GM19372 (cell line): Measurements from ENCODE around the gene GALNTL6.

ENCODE experiments used
- ATAC-seq: cut with Tn5 transposase; IDR thresholded peaks from one replicate; pipeline ENCODE4 v1.9.1; 2021; ENCODE audit warnings: mild to moderate bottlenecking, low read depth, moderate library complexity; ENCODE audit not compliant: unreplicated experiment

GALNTL6 gene

GRCh38 chr4:172514011-172514410, 700.8 kb downstream of the GALNTL6 start:
- no peak for ATAC-seq

GRCh38 chr4:172514801-172515200, 701.6 kb downstream of the GALNTL6 start:
- ATAC-seq: no peak

- ATAC-seq: no peak
Measured at GRCh38 chr4:172515266-172515879, 702.2 kb downstream of the GALNTL6 start.

DNA sequence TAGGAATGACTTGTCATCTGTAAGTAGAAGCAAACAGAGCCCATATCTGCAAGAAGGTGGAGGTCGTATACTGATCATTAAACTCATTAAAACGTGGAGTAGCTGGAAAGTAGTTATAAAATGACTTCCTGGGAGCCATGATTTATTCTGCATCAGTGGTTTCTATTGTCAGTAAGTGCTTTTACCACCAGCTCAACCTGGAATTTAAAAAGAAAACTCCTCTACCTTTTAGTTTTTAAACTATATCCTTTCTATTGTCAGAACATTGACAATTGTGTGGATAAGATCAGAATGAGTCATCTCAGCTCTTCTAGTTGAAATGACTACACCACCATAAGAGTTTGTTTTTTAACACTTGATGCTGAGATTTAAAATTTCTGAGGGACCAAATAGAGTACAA, 704.2 kb downstream of the GALNTL6 start:
- ATAC-seq: no peak

DNA sequence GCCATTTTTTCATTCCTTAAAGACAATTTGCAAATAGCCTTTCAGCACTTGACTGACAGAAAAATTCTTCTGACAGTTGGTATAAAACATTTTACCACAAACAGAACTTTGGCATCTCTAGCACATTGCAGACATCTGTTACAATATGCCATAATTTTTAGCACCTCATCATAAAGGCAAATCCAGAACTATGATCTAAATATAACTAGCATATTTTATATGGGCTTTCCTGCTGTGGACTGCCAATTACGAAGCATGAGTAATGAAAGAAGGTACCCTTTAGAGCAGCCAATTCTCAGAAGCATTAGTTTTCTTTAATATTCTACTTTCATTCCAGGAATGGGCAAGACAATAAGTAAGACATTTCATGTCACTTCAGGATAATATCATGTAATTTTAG, 708.0 kb downstream of the GALNTL6 start:
- ATAC-seq: no peak

GRCh38 chr4:172521680-172522079, 708.5 kb downstream of the GALNTL6 start:
- no peak for ATAC-seq

DNA sequence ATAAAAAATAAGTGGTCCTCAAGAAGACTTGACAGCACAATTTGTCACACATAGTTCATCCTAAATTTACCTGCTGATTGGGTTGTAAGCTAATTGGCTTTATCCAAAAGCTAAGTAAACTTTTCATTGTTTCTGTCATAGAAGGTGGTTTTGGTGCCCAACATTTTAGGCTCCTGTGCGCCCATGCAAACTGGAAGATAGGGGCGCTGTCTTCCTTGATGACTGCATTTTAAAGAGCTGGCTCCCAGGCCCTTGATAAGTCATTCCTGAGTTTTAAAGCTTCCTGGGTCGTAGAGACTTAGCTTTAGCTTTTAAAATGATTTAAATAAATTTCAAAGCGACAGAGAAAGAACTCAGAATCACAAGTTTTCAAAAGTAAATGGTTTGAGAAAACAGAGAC, 730.0 kb downstream of the GALNTL6 start:
- ATAC-seq: no peak

DNA sequence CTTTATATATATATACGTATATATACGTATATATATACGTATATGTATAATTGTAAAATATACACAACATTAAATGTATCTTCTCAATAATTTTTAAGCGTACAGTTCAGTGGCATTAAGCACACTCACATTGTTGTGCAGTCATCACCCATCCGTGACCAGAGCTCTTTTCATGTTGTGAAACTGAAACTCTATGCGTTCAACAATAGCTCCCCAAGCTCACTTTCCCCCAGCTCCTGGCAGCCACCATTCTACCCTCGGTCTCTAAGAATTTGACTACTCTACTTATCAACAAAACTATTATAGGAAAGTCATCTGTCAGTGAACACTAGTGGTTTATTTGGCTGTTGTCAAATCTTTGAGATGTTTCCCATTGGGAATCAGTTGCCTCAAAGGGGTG, 733.6 kb downstream of the GALNTL6 start:
- peak; percentile 68 for ATAC-seq

- ATAC-seq: no peak
Measured at GRCh38 chr4:172547724-172548123, 734.5 kb downstream of the GALNTL6 start.

- no peak for ATAC-seq
Measured at GRCh38 chr4:172553216-172553615, 740.0 kb downstream of the GALNTL6 start.

DNA sequence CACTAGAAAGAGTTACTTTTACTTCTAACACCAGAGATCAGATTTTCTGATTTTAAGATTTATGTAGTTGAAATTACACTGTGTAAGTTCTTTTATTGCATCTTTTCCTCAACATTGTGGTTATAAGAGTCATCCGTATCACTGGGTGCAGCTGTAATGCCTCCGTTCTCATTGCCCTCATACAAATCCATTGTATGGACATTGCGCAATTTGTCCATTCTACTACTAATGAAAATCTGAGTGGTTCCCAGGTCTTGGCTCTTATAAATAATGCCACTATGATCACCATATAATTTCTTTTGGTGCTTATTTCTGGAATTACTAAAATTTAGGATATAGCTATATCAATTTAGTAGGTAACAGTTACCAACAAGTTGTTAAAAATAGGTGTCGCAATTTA, 741.4 kb downstream of the GALNTL6 start:
- ATAC-seq: no peak

DNA sequence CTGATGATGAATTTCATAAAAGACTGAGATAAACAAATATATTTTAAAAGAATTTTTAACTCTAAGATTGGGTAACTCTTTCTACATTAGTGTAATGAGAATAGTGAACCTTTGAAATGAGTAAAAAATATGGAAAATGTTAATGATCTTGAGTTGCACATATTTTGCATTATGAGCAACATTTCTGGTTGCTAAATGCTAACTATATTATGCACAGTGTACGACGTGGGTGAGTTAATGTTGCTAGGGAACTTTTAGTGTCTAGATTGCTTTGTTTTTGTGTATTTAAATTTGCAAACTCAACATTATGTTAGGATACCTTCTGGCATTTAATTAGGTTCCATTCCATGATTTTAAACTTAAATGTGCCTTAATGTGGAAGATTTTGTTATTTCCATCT, 742.5 kb downstream of the GALNTL6 start:
- no peak for ATAC-seq

DNA sequence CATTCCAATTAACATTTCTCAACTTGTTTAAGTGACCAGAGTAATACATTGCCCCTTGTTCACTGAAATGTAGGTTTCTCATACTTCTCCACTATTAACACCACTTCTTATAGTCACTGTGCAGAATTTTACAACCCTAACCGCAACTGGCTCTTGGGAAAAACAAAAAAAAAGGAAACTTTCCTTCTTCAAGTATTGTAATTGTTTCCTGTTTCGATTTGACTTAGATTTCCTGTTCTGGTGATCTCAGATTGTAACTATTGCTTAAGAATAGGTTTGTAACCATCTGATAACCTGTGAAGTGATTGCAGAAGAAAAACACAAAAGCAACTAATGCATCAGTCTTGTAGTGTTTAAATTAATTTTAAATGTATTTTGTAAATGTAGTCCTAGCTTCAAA, 760.7 kb downstream of the GALNTL6 start:
- no peak for ATAC-seq

DNA sequence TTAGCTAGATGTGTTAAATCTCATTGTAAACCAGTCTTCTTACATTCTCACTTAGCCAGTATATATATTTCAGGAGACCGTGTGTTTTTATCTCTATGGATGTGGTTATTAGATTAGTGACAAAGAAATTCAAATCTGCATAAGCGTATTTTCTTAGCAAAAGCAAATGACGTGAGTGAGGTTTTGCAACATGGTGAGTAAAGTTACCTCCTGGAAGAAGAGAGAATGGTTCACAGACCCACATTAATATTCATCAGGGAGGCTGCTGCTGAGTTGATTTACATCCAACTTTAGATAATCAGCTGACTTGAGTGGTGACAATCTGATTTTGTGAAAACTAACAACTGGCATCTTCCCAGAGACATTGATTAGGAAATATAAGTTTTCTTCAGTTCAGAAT, 765.5 kb downstream of the GALNTL6 start:
- no peak for ATAC-seq

DNA sequence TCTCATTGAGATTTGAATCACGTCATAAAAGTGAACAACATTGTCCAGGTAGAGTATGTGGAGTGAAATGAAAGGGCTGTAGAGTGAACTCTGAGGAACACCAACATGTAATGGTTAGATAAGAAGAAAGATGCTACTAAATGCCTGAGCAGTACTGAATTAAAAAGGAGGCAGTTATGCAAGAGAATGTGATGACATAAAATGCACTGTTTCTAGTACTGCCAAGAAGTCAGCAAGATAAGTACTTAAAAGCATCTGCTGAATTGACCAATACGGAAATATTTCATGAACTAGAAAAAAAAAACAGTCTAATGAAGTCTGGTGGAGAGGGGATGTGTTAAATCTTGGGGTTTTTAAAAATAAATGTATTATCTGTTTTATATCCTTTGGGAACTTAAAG, 771.6 kb downstream of the GALNTL6 start:
- no peak for ATAC-seq

- no peak for ATAC-seq
Measured at GRCh38 chr4:172596206-172596605, 783.0 kb downstream of the GALNTL6 start.

- ATAC-seq: no peak
Measured at GRCh38 chr4:172599554-172599953, 786.4 kb downstream of the GALNTL6 start.

- no peak for ATAC-seq
Measured at GRCh38 chr4:172601195-172601594, 788.0 kb downstream of the GALNTL6 start.

DNA sequence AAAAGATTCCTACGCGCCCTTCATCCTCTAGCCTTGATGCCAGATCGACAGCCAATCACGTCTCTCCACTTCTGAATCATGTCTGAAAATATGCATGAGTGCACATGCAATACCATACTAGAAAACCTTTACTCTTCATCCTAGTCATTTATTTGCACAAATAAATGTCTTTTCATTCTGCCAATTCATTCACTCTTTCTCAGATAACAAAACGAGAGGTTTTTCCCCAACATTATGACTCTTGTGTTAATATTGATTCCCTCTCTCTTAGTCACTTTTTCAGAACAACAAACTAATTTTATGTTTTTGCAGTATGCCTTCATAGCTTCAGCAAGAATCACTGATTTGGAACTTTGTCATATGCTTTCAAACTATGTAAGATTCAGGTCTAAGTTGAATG, 806.0 kb downstream of the GALNTL6 start:
- no peak for ATAC-seq

DNA sequence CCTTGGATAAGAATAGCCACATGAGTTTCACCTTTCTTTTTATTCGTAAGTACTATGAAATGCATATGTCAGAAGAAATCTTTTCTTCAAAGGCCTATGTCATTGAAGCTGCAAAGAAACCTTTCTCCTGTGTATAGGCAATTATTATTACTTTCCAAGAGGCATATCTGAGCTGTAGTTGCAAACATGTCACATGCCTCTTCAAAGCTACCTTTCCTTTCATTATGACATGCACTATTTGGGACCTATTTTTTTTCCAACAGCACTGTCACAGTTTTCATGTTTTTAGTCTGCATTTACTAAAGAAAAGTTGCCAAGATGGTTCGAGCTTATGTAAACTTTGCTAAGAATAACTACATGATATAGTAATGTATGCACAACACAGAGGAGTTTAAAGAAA, 806.6 kb downstream of the GALNTL6 start:
- ATAC-seq: no peak

- no peak for ATAC-seq
Measured at GRCh38 chr4:172628263-172628662, 815.1 kb downstream of the GALNTL6 start.

DNA sequence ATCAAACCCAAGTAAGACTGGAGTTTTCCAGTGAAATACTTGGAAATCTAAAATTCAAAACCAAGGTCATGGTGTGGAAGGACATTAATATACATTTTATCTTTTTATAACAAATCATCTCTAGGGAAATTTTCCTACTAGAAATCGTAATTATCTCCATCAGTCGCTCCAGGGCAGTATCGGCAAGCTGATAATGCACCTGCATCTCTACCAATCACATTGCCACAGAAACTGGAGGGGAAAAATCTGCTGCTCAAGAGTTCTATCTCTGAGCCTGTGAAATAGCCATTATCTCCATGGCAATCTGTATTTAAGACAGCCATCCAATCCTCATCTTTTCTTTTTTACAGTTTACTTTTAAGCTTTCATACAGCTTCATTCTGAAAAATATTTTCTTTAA, 817.1 kb downstream of the GALNTL6 start:
- ATAC-seq: no peak

DNA sequence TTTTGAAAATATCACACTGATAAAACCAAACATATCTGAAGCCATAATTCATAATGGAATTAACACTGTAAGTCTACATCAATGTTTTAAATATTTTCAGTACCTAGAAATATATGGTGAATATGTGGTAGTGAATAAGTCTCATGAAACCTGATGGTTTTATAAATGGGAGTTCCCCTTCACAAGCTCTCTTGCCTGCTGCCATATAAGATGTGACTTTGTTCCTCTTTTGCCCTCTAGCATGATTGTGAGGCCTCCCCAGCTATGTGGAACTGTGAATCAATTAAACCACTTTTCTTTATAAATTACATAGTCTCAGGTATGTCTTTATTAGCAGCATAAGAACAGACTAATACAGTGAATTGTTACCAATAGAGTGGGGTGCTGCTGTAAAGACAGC, 818.6 kb downstream of the GALNTL6 start:
- ATAC-seq: no peak
